ENCODE results near the gene PDZRN4.

GRCh38 chr12:41254004-41254914 lies 66.1 kb downstream of the PDZRN4 start:
- TF ChIP-seq POLR2AphosphoS5 (IDR thresholded peaks at IDR 0.05): no peak
- TF ChIP-seq POLR2A (IDR thresholded peaks at IDR 0.05): no peak
